ENCODE measurements around the gene MTA2.
A peak's percentile ranks its signal among the peaks of the same experiment; 100 is the strongest.

Gene MTA2

GRCh38 chr11:62546929-62547625 is 54.6 kb downstream of the MTA2 start:
- peak; percentile 56 for DNase-seq (ENCODE audit: low spot score)

- DNase-seq (ENCODE audit: low spot score), result peak; percentile 89
Measured at GRCh38 chr11:62546244-62546928, 55.3 kb downstream of the MTA2 start, which contains the start of gene AHNAK. AHNAK (minus strand) TSS chr11:62546806; CDS start chr11:62536098, 10,708 bp downstream.

DNA sequence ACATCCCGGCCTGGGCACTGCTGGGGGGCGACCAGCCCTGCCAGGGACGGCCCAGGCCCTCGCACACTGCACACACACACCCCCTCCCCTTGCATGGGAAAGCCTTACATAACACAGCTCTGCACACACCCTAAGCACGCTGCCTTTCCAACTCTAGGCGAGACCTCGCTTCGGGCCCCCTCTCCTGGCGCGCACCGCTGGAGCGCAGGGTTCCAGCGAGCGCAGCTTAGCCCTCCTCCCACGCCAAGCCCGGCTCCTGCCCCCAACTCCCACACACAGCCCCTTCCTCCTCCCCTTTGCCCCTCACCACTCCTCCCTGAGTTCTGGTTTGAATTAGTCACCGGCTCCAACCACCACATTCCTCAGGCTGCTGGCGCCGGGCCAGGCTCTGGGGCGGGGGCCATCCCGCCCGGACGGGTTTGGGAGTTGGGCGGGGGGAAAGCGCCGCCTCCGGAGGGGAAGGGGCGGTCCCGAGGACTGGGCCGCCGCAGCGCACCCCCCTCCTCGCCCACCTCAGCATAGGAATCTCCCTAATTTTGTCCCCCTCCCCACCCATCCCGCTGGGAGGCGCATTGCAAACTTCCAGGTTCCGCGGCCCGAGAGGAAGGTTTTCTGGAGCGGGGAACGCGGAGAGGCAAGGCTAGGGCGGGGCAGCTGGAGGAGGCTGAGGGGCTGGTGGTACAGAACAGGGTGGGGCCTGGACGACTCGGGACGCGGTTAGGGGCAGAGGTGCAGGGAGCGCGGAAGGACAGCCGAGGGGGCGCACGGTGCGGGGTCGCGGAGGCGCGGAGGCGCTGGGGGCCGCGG is 56.0 kb downstream of the MTA2 start:
- peak; percentile 94 for DNase-seq (ENCODE audit: low spot score)

GRCh38 chr11:62544581-62545436 is 56.9 kb downstream of the MTA2 start:
- peak; percentile 35 for DNase-seq (ENCODE audit: low spot score)

GRCh38 chr11:62543680-62544444 is 57.8 kb downstream of the MTA2 start:
- no peak for DNase-seq (ENCODE audit: low spot score)
